Keratinocyte (primary cell): ENCODE measurements around the gene DAB1. TPM values are rescaled to one million over a fixed set of nuclear protein-coding genes. Genes with fewer than 3 reads are reported as not detected.

ENCODE experiments used
- DNase-seq: peaks from one replicate; pipeline ENCODE4 v3.0.0-alpha.2; 2011; ENCODE audit warnings: low read depth, missing footprints, low spot score
- FAIRE-seq: peaks from 2 replicates; lab custom pipeline; 2011; peaks lifted over from hg19 to GRCh38; lab: Jason Lieb, UNC
- H2AFZ ChIP-seq: 2 replicates; pipeline ENCODE4 v1.6.0; 2012; ENCODE audit warnings: low read length, control low read depth, inconsistent platforms; ENCODE audit not compliant: control insufficient read depth
- H3K27ac ChIP-seq: 2 replicates; pipeline ENCODE4 v1.5.1; 2011; ENCODE audit warnings: low read length; ENCODE audit not compliant: control insufficient read depth, insufficient read depth
- H3K27me3 ChIP-seq: 3 replicates; pipeline ENCODE4 v1.6.0; 2011; ENCODE audit warnings: low read length; ENCODE audit not compliant: control insufficient read depth, insufficient read depth; ENCODE audit errors: extremely low read depth
- H3K36me3 ChIP-seq, 2 experiments: 2 replicates in 1 of 2; 3 replicates in 1 of 2; pipeline ENCODE4 v1.5.1; 2011; ENCODE audit warnings: low read length in 2 of 2, mild to moderate bottlenecking in 1 of 2; ENCODE audit not compliant: control insufficient read depth in 2 of 2, insufficient read depth in 2 of 2; ENCODE audit errors: extremely low read depth in 1 of 2
- H3K4me1 ChIP-seq: 3 replicates; pipeline ENCODE4 v1.5.1; 2011; ENCODE audit warnings: low read length; ENCODE audit not compliant: control insufficient read depth, insufficient read depth; ENCODE audit errors: extremely low read depth
- H3K4me2 ChIP-seq: 3 replicates; pipeline ENCODE4 v1.6.0; 2011; ENCODE audit warnings: low read depth, low read length; ENCODE audit not compliant: control insufficient read depth, insufficient read depth; ENCODE audit errors: extremely low read depth
- H3K4me3 ChIP-seq, 3 experiments: fragments of 200-600 bp in 1 of 3; sonication (generic) in 1 of 3; 2 replicates in 2 of 3; 3 replicates in 1 of 3; pipeline ENCODE4 v1.5.1; 2011 to 2016; ENCODE audit warnings: low read length in 3 of 3, mild to moderate bottlenecking in 3 of 3, control low read depth in 2 of 3, inconsistent platforms in 1 of 3, low read depth in 1 of 3, mixed read lengths in 1 of 3, mixed run types in 1 of 3, moderate library complexity in 1 of 3; ENCODE audit not compliant: control insufficient read depth in 2 of 3, insufficient read depth in 2 of 3; ENCODE audit errors: extremely low read depth in 1 of 3
- H3K79me2 ChIP-seq: 2 replicates; pipeline ENCODE4 v1.6.0; 2012; ENCODE audit warnings: low read length; ENCODE audit not compliant: control insufficient read depth, insufficient read depth
- H3K9ac ChIP-seq: 3 replicates; pipeline ENCODE4 v1.6.0; 2011; ENCODE audit warnings: low read length; ENCODE audit not compliant: control insufficient read depth, insufficient read depth; ENCODE audit errors: extremely low read depth
- H3K9me1 ChIP-seq: 3 replicates; pipeline ENCODE4 v1.6.0; 2011; ENCODE audit warnings: low read length; ENCODE audit not compliant: control insufficient read depth, insufficient read depth; ENCODE audit errors: extremely low read depth
- H3K9me3 ChIP-seq: 2 replicates; pipeline ENCODE4 v1.5.1; 2012; ENCODE audit warnings: low read depth, low read length; ENCODE audit not compliant: control insufficient read depth
- H4K20me1 ChIP-seq: 3 replicates; pipeline ENCODE4 v1.6.0; 2011; ENCODE audit warnings: low read length; ENCODE audit not compliant: control insufficient read depth, insufficient read depth; ENCODE audit errors: extremely low read depth
- EZH2 ChIP-seq: IDR thresholded peaks from one replicate; pipeline ENCODE4 v1.6.1; 2012; ENCODE audit warnings: inconsistent platforms, mild to moderate bottlenecking, low read length, moderate library complexity
- dilution Hi-C: fragments of 300-500 bp; cut with MboI; formaldehyde crosslinking; loops from one replicate; pipeline ENCODE4 v1.7.0; 2020; ENCODE audit warnings: low sequenced_read_pairs; ENCODE audit not compliant: extremely low pct_ligation_motif_present
- polyA plus RNA-seq, 5 experiments: library from polyadenylated mRNA; depleted of rRNA in 3 of 5; stranded (reverse) in 3 of 5; stranded (forward) in 1 of 5; unstranded in 1 of 5; fragments of >200 nt; gene quantifications; 1 replicate in 1 of 5; 2 replicates in 3 of 5; 3 replicates in 1 of 5; pipeline versions ENCODE4 v1.2.1 to v1.2.3, GENCODE V29; 2011 to 2012; ENCODE audit warnings: missing spikeins in 2 of 5, low read depth in 1 of 5, low replicate concordance in 1 of 5
- TF ChIP-seq, protein P1 (sequence below), 3 experiments: IDR thresholded peaks in 1 of 3; conservative IDR thresholded peaks in 1 of 3; optimal IDR thresholded peaks in 1 of 3; 2 replicates in 2 of 3; 3 replicates in 1 of 3; pipeline versions ENCODE3 to v1.5.1; 2011; ENCODE audit warnings: low read length in 3 of 3, mild to moderate bottlenecking in 3 of 3, moderate library complexity in 2 of 3, control low read depth in 1 of 3, inconsistent platforms in 1 of 3; ENCODE audit not compliant: insufficient read depth in 2 of 3; ENCODE audit errors: extremely low read depth in 1 of 3

Gene DAB1
- polyA plus RNA-seq, 1 donor (not counting 4 experiments of a cell fraction or from before 2014, with no cell fraction given) = 0.01 TPM

DNA sequence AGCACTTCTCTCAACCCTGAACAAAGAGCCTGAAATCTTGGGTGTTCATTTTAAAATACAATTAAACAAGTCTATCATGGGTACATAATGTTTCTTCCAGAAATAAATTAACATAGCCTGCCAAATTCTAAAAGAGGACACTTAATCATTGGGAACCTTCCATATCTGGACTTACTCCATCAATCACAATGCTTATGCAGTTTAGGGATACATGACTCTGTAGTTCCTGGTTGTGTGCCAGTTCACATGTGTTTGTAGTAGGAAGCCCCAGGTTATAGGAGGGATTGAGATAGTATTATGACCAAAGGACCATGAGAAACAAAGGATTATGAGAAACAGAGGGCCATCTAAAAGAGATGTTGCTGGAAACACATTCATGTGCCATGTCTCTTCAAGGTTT, 19.1 kb upstream of the DAB1 start:
- TF ChIP-seq, protein P1, sequence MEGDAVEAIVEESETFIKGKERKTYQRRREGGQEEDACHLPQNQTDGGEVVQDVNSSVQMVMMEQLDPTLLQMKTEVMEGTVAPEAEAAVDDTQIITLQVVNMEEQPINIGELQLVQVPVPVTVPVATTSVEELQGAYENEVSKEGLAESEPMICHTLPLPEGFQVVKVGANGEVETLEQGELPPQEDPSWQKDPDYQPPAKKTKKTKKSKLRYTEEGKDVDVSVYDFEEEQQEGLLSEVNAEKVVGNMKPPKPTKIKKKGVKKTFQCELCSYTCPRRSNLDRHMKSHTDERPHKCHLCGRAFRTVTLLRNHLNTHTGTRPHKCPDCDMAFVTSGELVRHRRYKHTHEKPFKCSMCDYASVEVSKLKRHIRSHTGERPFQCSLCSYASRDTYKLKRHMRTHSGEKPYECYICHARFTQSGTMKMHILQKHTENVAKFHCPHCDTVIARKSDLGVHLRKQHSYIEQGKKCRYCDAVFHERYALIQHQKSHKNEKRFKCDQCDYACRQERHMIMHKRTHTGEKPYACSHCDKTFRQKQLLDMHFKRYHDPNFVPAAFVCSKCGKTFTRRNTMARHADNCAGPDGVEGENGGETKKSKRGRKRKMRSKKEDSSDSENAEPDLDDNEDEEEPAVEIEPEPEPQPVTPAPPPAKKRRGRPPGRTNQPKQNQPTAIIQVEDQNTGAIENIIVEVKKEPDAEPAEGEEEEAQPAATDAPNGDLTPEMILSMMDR (optimal IDR thresholded peaks at IDR 0.05 in 1 of 3, IDR thresholded peaks at IDR 0.05 in 1 of 3, conservative IDR thresholded peaks at IDR 0.05 in 1 of 3; ENCODE audit: extremely low read depth in 1 of 3, insufficient read depth in 2 of 3, low read length in 3 of 3) = no peak
- TF ChIP-seq EZH2 = no peak
- Histone ChIP-seq H3K9me1 (no peaks in the 10 kb centered on the region), H3K9me3 (no peaks in the 10 kb centered on the region), H4K20me1 (no peaks in the 10 kb centered on the region), H3K27ac (no peak overlapping the region), H2AFZ (no peak overlapping the region), H3K79me2 (no peaks in the 10 kb centered on the region), H3K36me3 (no peaks in the 10 kb centered on the region), H3K27me3 (no peaks in the 10 kb centered on the region), H3K4me2 (no peak overlapping the region), H3K4me3 (no peak overlapping the region), H3K9ac (no peak overlapping the region), H3K4me1 (no peaks in the 10 kb centered on the region)
- FAIRE-seq (no peak), DNase-seq (no peak)
- dilution Hi-C loops = no loop called here

DNA sequence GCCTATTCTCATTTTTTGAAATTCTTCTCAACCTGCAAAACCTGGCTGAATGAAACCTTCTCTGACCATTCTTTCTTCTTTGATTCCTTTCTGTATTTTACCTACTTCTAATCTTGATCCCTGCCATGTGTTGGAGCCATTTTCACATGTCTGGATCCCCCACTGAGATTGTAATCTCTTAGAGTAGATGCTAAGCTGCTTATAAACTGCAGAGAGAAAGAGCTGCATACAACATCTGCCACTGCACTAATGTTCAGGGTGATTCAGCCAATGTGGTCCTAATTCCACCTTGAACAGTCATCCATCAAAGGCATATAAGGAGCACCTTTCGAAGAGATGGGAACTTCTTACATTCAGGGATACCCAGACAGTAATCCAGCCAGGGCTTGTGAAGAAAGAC, 16.2 kb upstream of the DAB1 start:
- H4K20me1 ChIP-seq = no peaks in the 10 kb centered on the region
- no peak for FAIRE-seq

More for the DNA sequence above, 16.2 kb upstream of the DAB1 start:
- no peaks in the 10 kb centered on the region for H3K9me3 ChIP-seq
- no peak overlapping the region for H2AFZ ChIP-seq
- no peak overlapping the region for H3K4me2 ChIP-seq
- H3K36me3 ChIP-seq = no peaks in the 10 kb centered on the region
- no peak overlapping the region for H3K9ac ChIP-seq
- DNase-seq = no peak
- dilution Hi-C loops = no loop called here
- H3K4me3 ChIP-seq = no peak overlapping the region
- H3K79me2 ChIP-seq = no peaks in the 10 kb centered on the region
- no peaks in the 10 kb centered on the region for H3K4me1 ChIP-seq
- H3K27ac ChIP-seq = no peak overlapping the region
- H3K27me3 ChIP-seq = no peaks in the 10 kb centered on the region
- TF ChIP-seq EZH2 = no peak
- TF ChIP-seq, protein P1 (optimal IDR thresholded peaks at IDR 0.05 in 1 of 3, IDR thresholded peaks at IDR 0.05 in 1 of 3, conservative IDR thresholded peaks at IDR 0.05 in 1 of 3; ENCODE audit: extremely low read depth in 1 of 3, insufficient read depth in 2 of 3, low read length in 3 of 3) = no peak
- no peaks in the 10 kb centered on the region for H3K9me1 ChIP-seq
